Measurements from ENCODE around the gene DCHS2. TPM values are rescaled to one million over a fixed set of nuclear protein-coding genes. Genes with fewer than 3 reads are reported as not detected.

DCHS2 gene
- total RNA-seq, 2 experiments from 2014 or later, result 0.16 to 0.22 TPM

DNA sequence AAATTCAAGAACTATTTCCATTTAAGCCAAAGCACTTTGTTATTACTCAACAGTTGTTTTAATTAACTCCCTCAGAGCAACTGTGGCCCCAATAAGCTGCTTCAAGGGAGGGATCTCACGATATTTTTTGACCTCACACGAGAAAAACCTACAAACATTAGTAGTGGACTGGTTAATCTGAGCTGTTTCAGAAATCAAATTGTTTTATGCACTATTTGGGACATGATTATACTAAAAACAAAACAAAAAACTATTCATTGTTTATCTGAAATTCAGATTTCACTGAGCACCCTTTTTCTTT is 74.3 kb downstream of the DCHS2 start:
- H3K36me3 Mint-ChIP-seq (ENCODE audit: low read depth), result no peaks in the 10 kb centered on the region
- peaks cover 23% of the 10 kb centered on the region for H3K4me1 Mint-ChIP-seq (ENCODE audit: low read depth)
- Histone ChIP-seq H3K27me3 (ENCODE audit: control insufficient read depth in 1 of 2, insufficient read depth in 2 of 2, low read length in 2 of 2) (peaks cover 17 to 36% of the 10 kb centered on the region in 2 experiments), H3K9me3 (ENCODE audit: control insufficient read depth in 1 of 2, insufficient read depth in 1 of 2, low read length in 2 of 2) (no peaks in the 10 kb centered on the region), H3K36me3 (ENCODE audit: insufficient read depth, low read length) (no peaks in the 10 kb centered on the region), H3K4me1 (ENCODE audit: insufficient read depth, low read length) (peaks cover 9% of the 10 kb centered on the region), H3K27ac (ENCODE audit: low read depth in 1 of 2, low read length in 2 of 2) (no peak overlapping the region), H3K4me3 (ENCODE audit: low read length) (no peak overlapping the region)
- H3K27ac Mint-ChIP-seq, result no peak overlapping the region
- H3K4me3 Mint-ChIP-seq, result peak overlapping the region; percentile 5
- TF ChIP-seq, protein P1, sequence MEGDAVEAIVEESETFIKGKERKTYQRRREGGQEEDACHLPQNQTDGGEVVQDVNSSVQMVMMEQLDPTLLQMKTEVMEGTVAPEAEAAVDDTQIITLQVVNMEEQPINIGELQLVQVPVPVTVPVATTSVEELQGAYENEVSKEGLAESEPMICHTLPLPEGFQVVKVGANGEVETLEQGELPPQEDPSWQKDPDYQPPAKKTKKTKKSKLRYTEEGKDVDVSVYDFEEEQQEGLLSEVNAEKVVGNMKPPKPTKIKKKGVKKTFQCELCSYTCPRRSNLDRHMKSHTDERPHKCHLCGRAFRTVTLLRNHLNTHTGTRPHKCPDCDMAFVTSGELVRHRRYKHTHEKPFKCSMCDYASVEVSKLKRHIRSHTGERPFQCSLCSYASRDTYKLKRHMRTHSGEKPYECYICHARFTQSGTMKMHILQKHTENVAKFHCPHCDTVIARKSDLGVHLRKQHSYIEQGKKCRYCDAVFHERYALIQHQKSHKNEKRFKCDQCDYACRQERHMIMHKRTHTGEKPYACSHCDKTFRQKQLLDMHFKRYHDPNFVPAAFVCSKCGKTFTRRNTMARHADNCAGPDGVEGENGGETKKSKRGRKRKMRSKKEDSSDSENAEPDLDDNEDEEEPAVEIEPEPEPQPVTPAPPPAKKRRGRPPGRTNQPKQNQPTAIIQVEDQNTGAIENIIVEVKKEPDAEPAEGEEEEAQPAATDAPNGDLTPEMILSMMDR (IDR thresholded peaks at IDR 0.05), result no peak
- ChIA-PET CTCF (interaction anchor here (1.4 kb wide), 1 partner anchor 18 kb away, joined by 3 read pairs; no protein-coding TSS in a partner anchor), POLR2A (no interaction called here)
- ATAC-seq (ENCODE audit: poor library complexity) (no peak), DNase-seq (no peak)
- intact Hi-C loops (cut with DNase I, micrococcal nuclease), result no loop called here
- no peaks in the 10 kb centered on the region for H3K9me3 Mint-ChIP-seq
- H3K27me3 Mint-ChIP-seq, result peaks cover 76% of the 10 kb centered on the region

DNA sequence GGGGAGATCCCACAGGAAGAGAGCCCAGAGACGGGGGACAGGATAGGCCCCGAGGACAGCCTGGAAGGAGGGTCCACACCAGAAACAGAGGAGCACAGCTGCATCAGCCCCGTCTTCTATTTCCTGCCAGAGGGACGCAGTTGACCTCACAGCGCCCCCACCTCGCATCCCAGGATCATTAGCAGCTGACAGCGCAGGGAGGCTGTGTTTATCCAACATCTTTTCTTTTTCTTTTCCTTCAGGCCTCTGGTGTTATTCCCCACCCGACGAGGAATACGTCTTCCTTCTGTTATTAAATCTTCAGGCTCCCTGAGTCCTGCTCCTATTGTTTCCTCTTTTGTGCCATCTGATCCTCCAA is 75.4 kb downstream of the DCHS2 start:
- H3K9me3 ChIP-seq (ENCODE audit: control insufficient read depth in 1 of 2, insufficient read depth in 1 of 2, low read length in 2 of 2), result no peaks in the 10 kb centered on the region
- no peak overlapping the region for H3K27ac Mint-ChIP-seq
- intact Hi-C loops (cut with DNase I, micrococcal nuclease), result no loop called here
- H3K4me3 ChIP-seq (ENCODE audit: low read length), result peak overlapping the region; percentile 18
- no peaks in the 10 kb centered on the region for H3K36me3 ChIP-seq (ENCODE audit: insufficient read depth, low read length)
- H3K27me3 Mint-ChIP-seq, result peaks cover 72% of the 10 kb centered on the region
- H3K36me3 Mint-ChIP-seq (ENCODE audit: low read depth), result no peaks in the 10 kb centered on the region
- no peaks in the 10 kb centered on the region for H3K9me3 Mint-ChIP-seq
- ATAC-seq (ENCODE audit: poor library complexity) (no peak), DNase-seq (no peak)
- H3K4me1 Mint-ChIP-seq (ENCODE audit: low read depth), result peaks cover 23% of the 10 kb centered on the region
- peak overlapping the region; percentile 58 for H3K4me3 Mint-ChIP-seq
- peaks cover 17 to 36% of the 10 kb centered on the region in 2 experiments for H3K27me3 ChIP-seq (ENCODE audit: control insufficient read depth in 1 of 2, insufficient read depth in 2 of 2, low read length in 2 of 2)
- ChIA-PET POLR2A (no interaction called here), CTCF (no interaction called here)
- peaks cover 9% of the 10 kb centered on the region for H3K4me1 ChIP-seq (ENCODE audit: insufficient read depth, low read length)
- TF ChIP-seq, protein P1 (IDR thresholded peaks at IDR 0.05), result no peak
- H3K27ac ChIP-seq (ENCODE audit: low read depth in 1 of 2, low read length in 2 of 2), result no peak overlapping the region

DNA sequence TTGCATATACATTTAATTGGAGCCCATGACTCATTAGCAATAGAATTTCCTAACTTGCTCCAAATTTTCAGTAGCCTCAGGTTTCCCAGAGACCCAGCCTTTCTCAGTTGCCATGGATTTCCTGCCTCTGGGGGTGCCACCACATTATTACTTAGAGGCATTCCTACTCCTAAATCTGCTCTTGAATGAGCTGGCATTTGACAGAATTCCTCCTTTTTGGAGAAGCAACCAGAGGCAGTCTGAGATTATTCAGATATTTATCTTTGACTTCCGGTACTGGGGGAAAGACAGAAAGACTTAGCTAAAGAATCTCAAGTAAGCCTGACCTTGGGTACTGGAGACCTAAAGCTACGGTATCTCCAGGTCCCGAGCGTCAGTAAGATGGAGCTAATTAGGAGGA is 76.3 kb downstream of the DCHS2 start:
- H3K4me3 ChIP-seq (ENCODE audit: low read length), result no peak overlapping the region
- TF ChIP-seq, protein P1 (IDR thresholded peaks at IDR 0.05), result no peak
- no peak for ATAC-seq (ENCODE audit: poor library complexity)
- Mint-ChIP-seq H3K27me3 (peaks cover 74% of the 10 kb centered on the region), H3K4me1 (ENCODE audit: low read depth) (peaks cover 23% of the 10 kb centered on the region), H3K9me3 (no peaks in the 10 kb centered on the region), H3K27ac (no peak overlapping the region), H3K4me3 (no peak overlapping the region), H3K36me3 (ENCODE audit: low read depth) (no peaks in the 10 kb centered on the region)
- H3K36me3 ChIP-seq (ENCODE audit: insufficient read depth, low read length), result no peaks in the 10 kb centered on the region
- CTCF ChIA-PET, result no interaction called here
- no peak for DNase-seq
- H3K27me3 ChIP-seq (ENCODE audit: control insufficient read depth in 1 of 2, insufficient read depth in 2 of 2, low read length in 2 of 2), result peaks cover 17 to 36% of the 10 kb centered on the region in 2 experiments
- no peak overlapping the region for H3K27ac ChIP-seq (ENCODE audit: low read depth in 1 of 2, low read length in 2 of 2)
- intact Hi-C loops (cut with DNase I, micrococcal nuclease), result no loop called here
- H3K4me1 ChIP-seq (ENCODE audit: insufficient read depth, low read length), result peaks cover 9% of the 10 kb centered on the region
- H3K9me3 ChIP-seq (ENCODE audit: control insufficient read depth in 1 of 2, insufficient read depth in 1 of 2, low read length in 2 of 2), result no peaks in the 10 kb centered on the region
- POLR2A ChIA-PET, result no interaction called here
